ENCODE measurements around the gene NEDD4. TPM values are rescaled to one million over a fixed set of nuclear protein-coding genes. Genes with fewer than 3 reads are reported as not detected.
A peak's percentile ranks its signal among the peaks of the same experiment; 100 is the strongest.
"Not testable (repeated sequence)": the region's sequence is repeated elsewhere in the genome, so short reads cannot be mapped to it uniquely, and the experiment has no call there.

The NEDD4 gene
- total and polyA plus RNA-seq, 2 of the 4 experiments (the other 2 are of a cell fraction) = 27.4 to 80.7 TPM

DNA sequence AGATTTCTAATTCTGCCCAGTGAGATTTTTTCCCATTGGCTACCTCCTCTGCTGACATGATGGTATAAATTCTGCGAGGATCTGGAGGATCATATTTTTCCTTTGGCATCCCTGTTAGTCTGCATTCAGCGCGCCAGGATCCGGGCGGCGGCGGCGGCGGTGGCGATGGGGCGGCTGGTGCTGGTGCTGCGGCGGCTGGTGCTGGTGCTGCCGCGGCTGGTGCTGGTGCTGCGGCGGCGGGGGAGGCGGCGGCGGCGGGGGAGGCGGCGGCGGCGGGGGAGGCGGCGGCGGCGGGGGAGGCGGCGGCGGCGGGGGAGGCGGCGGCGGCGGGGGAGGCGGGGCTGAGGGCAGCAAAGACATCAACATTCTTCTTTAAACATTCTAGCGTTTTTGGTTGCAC lies 13.6 kb upstream of the NEDD4 start:
- H3K27ac ChIP-seq (ENCODE audit: insufficient read depth, low read length); H3K36me3 ChIP-seq (ENCODE audit: control insufficient read depth, insufficient read depth, low read length); H2AK5ac ChIP-seq (ENCODE audit: low read depth, low read length); H2AK9ac ChIP-seq (replicated peaks; ENCODE audit: low read depth, low read length, poor library complexity); H4K5ac ChIP-seq (ENCODE audit: low read depth, low read length); H3K4ac ChIP-seq (ENCODE audit: low read depth, low read length); H2BK15ac ChIP-seq (ENCODE audit: low read depth, low read length); BruUV-seq (replicated peaks); H4K91ac ChIP-seq (ENCODE audit: insufficient read depth, low read depth, low read length); in situ Hi-C loops (cut with MboI; ENCODE audit: low sequenced_read_pairs); H3K9me1 ChIP-seq (ENCODE audit: insufficient read depth, low read length); DNase-seq; H3K4me1 ChIP-seq (ENCODE audit: control insufficient read depth, insufficient read depth, low read length); H2BK20ac ChIP-seq (ENCODE audit: low read depth, low read length); dilution Hi-C loops (cut with HindIII; ENCODE audit: low sequenced_read_pairs, unreplicated experiment); H3K27me3 ChIP-seq (ENCODE audit: control insufficient read depth, insufficient read depth, low read length); H3K9me3 ChIP-seq (ENCODE audit: control insufficient read depth, insufficient read depth, low read length); H2BK5ac ChIP-seq (ENCODE audit: low read depth, low read length, poor library complexity, severe bottlenecking); H3K14ac ChIP-seq (replicated peaks; ENCODE audit: low read depth, low read length); H3K79me1 ChIP-seq (ENCODE audit: low read depth in 1 of 2, low read length in 2 of 2); H4K20me1 ChIP-seq (ENCODE audit: insufficient read depth, low read length); H3K18ac ChIP-seq (ENCODE audit: low read depth, low read length); POLR2A ChIA-PET (ENCODE audit: unreplicated experiment): not testable (repeated sequence)
- Histone ChIP-seq H2AFZ (replicated peaks; ENCODE audit: low read length, poor library complexity) (peak overlapping the region; percentile 77), H3K9ac (ENCODE audit: low read depth, low read length) (peak overlapping the region; percentile 64; the same call in 1 of the 2 replicates), H3K4me3 (ENCODE audit: insufficient read depth, low read depth, low read length) (peak overlapping the region; percentile 53), H3K56ac (ENCODE audit: extremely low read depth, insufficient read depth, low read length) (peak overlapping the region; percentile 10; the same call in 1 of the 2 replicates), H4K8ac (ENCODE audit: low read depth in 2 of 2, low read length in 2 of 2) (0 out of 4 replicates have a peak overlapping the region, but pooled peaks of 1 of the 2 experiments have one; percentile 35), H2BK120ac (ENCODE audit: low read depth, low read length) (peak overlapping the region; percentile 8; the same call in 1 of the 2 replicates), H3K4me2 (ENCODE audit: low read depth, low read length) (peak overlapping the region; percentile 95), H3K23ac (ENCODE audit: low read depth, low read length) (peak overlapping the region; percentile 24; the same call in 1 of the 2 replicates)
- CTCF ChIA-PET = interaction anchor here (0.6 kb wide), 1 partner anchor 1088 kb away, joined by 6 read pairs; no protein-coding TSS in a partner anchor
- ATAC-seq (ENCODE audit: low read depth) = peak; percentile 85
- WGBS, 2 experiments (ENCODE audit: extremely low coverage in 2 of 2, insufficient read length in 1 of 2) = no CpG with 5 or more reads among the region's 40 CpGs
- intact Hi-C loops (cut with micrococcal nuclease) = loop anchor here (2.0 kb wide), 1 partner anchor 14 kb away; the partner anchor contains the start of gene NEDD4

Measured in IMR-90 (cell line).